Measurements from ENCODE around the gene RIMBP2. TPM values are rescaled to one million over a fixed set of nuclear protein-coding genes. Genes with fewer than 3 reads are reported as not detected.

Gene RIMBP2
- total and polyA plus RNA-seq, 2 experiments from 2014 or later, result not detected

GRCh38 chr12:130413909-130414308, 302.2 kb downstream of the RIMBP2 start:
- Histone ChIP-seq H2AFZ (no peak overlapping the region), H3K79me2 (ENCODE audit: insufficient read depth) (no peaks in the 10 kb centered on the region), H3K27me3 (replicated peaks; ENCODE audit: insufficient read depth) (no peaks in the 10 kb centered on the region), H3K9me3 (ENCODE audit: low read depth) (no peaks in the 10 kb centered on the region), H4K20me1 (ENCODE audit: insufficient read depth) (no peaks in the 10 kb centered on the region), H3K4me2 (ENCODE audit: unreplicated experiment) (no peak overlapping the region), H3K4me3 (no peak overlapping the region), H3K4me1 (ENCODE audit: insufficient read depth) (no peaks in the 10 kb centered on the region), H3K27ac (no peak overlapping the region), H3F3A (ENCODE audit: insufficient read depth) (no peaks in the 10 kb centered on the region), H3K36me3 (ENCODE audit: low read depth) (no peaks in the 10 kb centered on the region), H3K9me2 (ENCODE audit: insufficient read depth) (no peaks in the 10 kb centered on the region), H3K9ac (no peak overlapping the region)
- no peak for DNase-seq
- in situ Hi-C loops (cut with MboI), result no loop called here
- WGBS, 2 experiments (ENCODE audit: low coverage in 1 of 2, low lambda C conversion rate in 2 of 2, missing lambda C conversion rate in 2 of 2), result 59 to 60% methylated on average over 18 of the region's 18 CpGs
- TF ChIP-seq EZH2phosphoT487 (IDR thresholded peaks at IDR 0.05; ENCODE audit: insufficient read depth, low read depth), result no peak
- TF ChIP-seq EZH2 (IDR thresholded peaks at IDR 0.05; ENCODE audit: insufficient read depth, poor library complexity, severe bottlenecking), result no peak

- no peaks in the 10 kb centered on the region for H4K20me1 ChIP-seq (ENCODE audit: insufficient read depth)
- H3K79me2 ChIP-seq (ENCODE audit: insufficient read depth), result no peaks in the 10 kb centered on the region
- no peaks in the 10 kb centered on the region for H3K9me3 ChIP-seq (ENCODE audit: low read depth)
- WGBS, 2 experiments (ENCODE audit: low coverage in 1 of 2, low lambda C conversion rate in 2 of 2, missing lambda C conversion rate in 2 of 2), result 51 to 61% methylated on average over 8 of the region's 8 CpGs
- H3K36me3 ChIP-seq (ENCODE audit: low read depth), result no peaks in the 10 kb centered on the region
- no peaks in the 10 kb centered on the region for H3K9me2 ChIP-seq (ENCODE audit: insufficient read depth)
- DNase-seq, result no peak
- no peaks in the 10 kb centered on the region for H3K4me1 ChIP-seq (ENCODE audit: insufficient read depth)
- in situ Hi-C loops (cut with MboI), result no loop called here
- no peak overlapping the region for H3K27ac ChIP-seq
- no peak overlapping the region for H3K4me2 ChIP-seq (ENCODE audit: unreplicated experiment)
- no peak overlapping the region for H2AFZ ChIP-seq
- H3K4me3 ChIP-seq, result no peak overlapping the region
- no peaks in the 10 kb centered on the region for H3F3A ChIP-seq (ENCODE audit: insufficient read depth)
- no peaks in the 10 kb centered on the region for H3K27me3 ChIP-seq (replicated peaks; ENCODE audit: insufficient read depth)
- TF ChIP-seq EZH2phosphoT487 (IDR thresholded peaks at IDR 0.05; ENCODE audit: insufficient read depth, low read depth), result no peak
- TF ChIP-seq EZH2 (IDR thresholded peaks at IDR 0.05; ENCODE audit: insufficient read depth, poor library complexity, severe bottlenecking), result no peak
- H3K9ac ChIP-seq, result no peak overlapping the region
Measured at GRCh38 chr12:130412384-130412783, 303.7 kb downstream of the RIMBP2 start.

- Histone ChIP-seq H3K79me2 (ENCODE audit: insufficient read depth) (no peaks in the 10 kb centered on the region), H3K9ac (no peak overlapping the region), H3K4me3 (no peak overlapping the region), H3K9me2 (ENCODE audit: insufficient read depth) (no peaks in the 10 kb centered on the region), H4K20me1 (ENCODE audit: insufficient read depth) (no peaks in the 10 kb centered on the region), H3K27ac (no peak overlapping the region), H3K4me2 (ENCODE audit: unreplicated experiment) (no peak overlapping the region), H3K4me1 (ENCODE audit: insufficient read depth) (no peaks in the 10 kb centered on the region), H3F3A (ENCODE audit: insufficient read depth) (no peaks in the 10 kb centered on the region), H3K27me3 (replicated peaks; ENCODE audit: insufficient read depth) (no peaks in the 10 kb centered on the region), H2AFZ (no peak overlapping the region), H3K36me3 (ENCODE audit: low read depth) (no peaks in the 10 kb centered on the region), H3K9me3 (ENCODE audit: low read depth) (no peaks in the 10 kb centered on the region)
- TF ChIP-seq EZH2phosphoT487 (IDR thresholded peaks at IDR 0.05; ENCODE audit: insufficient read depth, low read depth) (no peak), EZH2 (IDR thresholded peaks at IDR 0.05; ENCODE audit: insufficient read depth, poor library complexity, severe bottlenecking) (no peak)
- 41 to 44% methylated on average over 7 of the region's 7 CpGs for WGBS, 2 experiments (ENCODE audit: low coverage in 1 of 2, low lambda C conversion rate in 2 of 2, missing lambda C conversion rate in 2 of 2)
- in situ Hi-C loops (cut with MboI), result no loop called here
- no peak for DNase-seq
Measured at GRCh38 chr12:130405332-130405731, 310.8 kb downstream of the RIMBP2 start.

- TF ChIP-seq EZH2phosphoT487 (IDR thresholded peaks at IDR 0.05; ENCODE audit: insufficient read depth, low read depth) (no peak), EZH2 (IDR thresholded peaks at IDR 0.05; ENCODE audit: insufficient read depth, poor library complexity, severe bottlenecking) (no peak)
- H3K4me1 ChIP-seq (ENCODE audit: insufficient read depth), result no peaks in the 10 kb centered on the region
- no peak overlapping the region for H3K4me3 ChIP-seq
- no peaks in the 10 kb centered on the region for H3F3A ChIP-seq (ENCODE audit: insufficient read depth)
- no peak overlapping the region for H3K27ac ChIP-seq
- WGBS, 2 experiments (ENCODE audit: low coverage in 1 of 2, low lambda C conversion rate in 2 of 2, missing lambda C conversion rate in 2 of 2), result 40 to 44% methylated on average over 6 of the region's 6 CpGs
- H3K4me2 ChIP-seq (ENCODE audit: unreplicated experiment), result no peak overlapping the region
- in situ Hi-C loops (cut with MboI), result no loop called here
- no peak overlapping the region for H3K9ac ChIP-seq
- no peak overlapping the region for H2AFZ ChIP-seq
- H3K27me3 ChIP-seq (replicated peaks; ENCODE audit: insufficient read depth), result no peaks in the 10 kb centered on the region
- H3K9me2 ChIP-seq (ENCODE audit: insufficient read depth), result no peaks in the 10 kb centered on the region
- no peaks in the 10 kb centered on the region for H4K20me1 ChIP-seq (ENCODE audit: insufficient read depth)
- no peaks in the 10 kb centered on the region for H3K79me2 ChIP-seq (ENCODE audit: insufficient read depth)
- no peaks in the 10 kb centered on the region for H3K36me3 ChIP-seq (ENCODE audit: low read depth)
- H3K9me3 ChIP-seq (ENCODE audit: low read depth), result no peaks in the 10 kb centered on the region
- DNase-seq, result no peak
Measured at GRCh38 chr12:130401703-130402102, 314.4 kb downstream of the RIMBP2 start.
